Endothelial cell of umbilical vein (primary cell): ENCODE measurements around the gene WDR7. TPM values are rescaled to one million over a fixed set of nuclear protein-coding genes. Genes with fewer than 3 reads are reported as not detected.

Source experiments
- BruUV-seq: library from RNA; stranded (reverse); fragments of 400-500 nt; replicated peaks from 2 replicates; lab custom pipeline; 2021; lab: Mats Ljungman, UMichigan
- CTCF ChIA-PET: fragments of 300-600, 350-600 bp; sonication (Branson Sonifier 250); formaldehyde crosslinking; loops from one replicate; lab custom pipeline; 2021; ENCODE audit warnings: antibody characterized with exemption, inconsistent platforms; lab: Charles Lee
- POLR2A ChIA-PET: fragments of 300-600, 350-600 bp; sonication (Branson Sonifier 250); formaldehyde crosslinking; loops from one replicate; lab custom pipeline; 2021; ENCODE audit warnings: antibody characterized with exemption, inconsistent platforms; lab: Charles Lee
- DNase-seq: peaks from one replicate; pipeline ENCODE4 v3.0.0-alpha.2; 2011; ENCODE audit warnings: low read depth, low spot score
- FAIRE-seq: peaks from 2 replicates; lab custom pipeline; 2011; peaks lifted over from hg19 to GRCh38; lab: Jason Lieb, UNC
- H2AFZ ChIP-seq: 2 replicates; pipeline ENCODE4 v1.6.0; 2012; ENCODE audit warnings: low read depth, low read length, control low read depth, inconsistent platforms
- H3K27ac ChIP-seq: 2 replicates; pipeline ENCODE4 v1.5.1; 2011; ENCODE audit warnings: low read depth, mild to moderate bottlenecking, control low read depth, low read length, moderate library complexity; ENCODE audit not compliant: insufficient read depth
- H3K27me3 ChIP-seq, 2 experiments: 2 replicates each; pipeline versions ENCODE4 v1.6.0 to v1.6.1; 2011; ENCODE audit warnings: low read length in 2 of 2, mixed read lengths in 1 of 2; ENCODE audit not compliant: control insufficient read depth in 2 of 2, insufficient read depth in 2 of 2
- H3K36me3 ChIP-seq, 2 experiments: 2 replicates in 1 of 2; 3 replicates in 1 of 2; pipeline ENCODE4 v1.5.1; 2011; ENCODE audit warnings: low read length in 2 of 2, mild to moderate bottlenecking in 1 of 2, moderate library complexity in 1 of 2; ENCODE audit not compliant: control insufficient read depth in 2 of 2, insufficient read depth in 2 of 2; ENCODE audit errors: extremely low read depth in 1 of 2
- H3K4me1 ChIP-seq: 3 replicates; pipeline ENCODE4 v1.5.1; 2011; ENCODE audit warnings: mild to moderate bottlenecking, low read length; ENCODE audit not compliant: control insufficient read depth, insufficient read depth; ENCODE audit errors: extremely low read depth
- H3K4me2 ChIP-seq: 2 replicates; pipeline ENCODE4 v1.6.1; 2011; ENCODE audit warnings: low read length, control low read depth, mixed read lengths; ENCODE audit not compliant: insufficient read depth
- H3K4me3 ChIP-seq, 3 experiments: fragments of 200-600 bp in 1 of 3; sonication (generic), shearing (Covaris generic) in 1 of 3; replicated peaks in 1 of 3; 2 replicates each; pipeline ENCODE4 v1.5.1; 2011 to 2016; ENCODE audit warnings: control low read depth in 3 of 3, low read length in 3 of 3, mild to moderate bottlenecking in 2 of 3, inconsistent platforms in 1 of 3, low read depth in 1 of 3, moderate library complexity in 1 of 3; ENCODE audit not compliant: insufficient read depth in 1 of 3
- H3K79me2 ChIP-seq: 2 replicates; pipeline ENCODE4 v1.6.0; 2012; ENCODE audit warnings: low read length, inconsistent platforms; ENCODE audit not compliant: control insufficient read depth, insufficient read depth
- H3K9ac ChIP-seq: replicated peaks from 2 replicates; pipeline ENCODE3; 2011; ENCODE audit warnings: low read length, control low read depth; ENCODE audit not compliant: insufficient read depth; ENCODE audit errors: extremely low read depth
- H3K9me1 ChIP-seq: replicated peaks from 3 replicates; pipeline ENCODE4 v1.6.0; 2011; ENCODE audit warnings: mild to moderate bottlenecking, low read length; ENCODE audit not compliant: control insufficient read depth, insufficient read depth; ENCODE audit errors: extremely low read depth
- H3K9me3 ChIP-seq: replicated peaks from 2 replicates; pipeline ENCODE4 v1.5.1; 2012; ENCODE audit warnings: low read length, inconsistent platforms; ENCODE audit not compliant: control insufficient read depth, insufficient read depth
- H4K20me1 ChIP-seq: replicated peaks from 2 replicates; pipeline ENCODE3; 2011; ENCODE audit warnings: mild to moderate bottlenecking, low read length; ENCODE audit not compliant: control insufficient read depth, insufficient read depth; ENCODE audit errors: extremely low read depth
- CTCF ChIP-seq, 2 donors: IDR thresholded peaks; 1 replicate in 1 of 2; 2 replicates in 1 of 2; pipeline ENCODE4 v1.5.1; 2011; ENCODE audit warnings: low read length in 2 of 2, mild to moderate bottlenecking in 2 of 2, moderate library complexity in 2 of 2, control low read depth in 1 of 2, inconsistent platforms in 1 of 2, low read depth in 1 of 2; ENCODE audit not compliant: insufficient read depth in 1 of 2; ENCODE audit errors: extremely low read depth in 1 of 2
- EZH2 ChIP-seq: IDR thresholded peaks from 2 replicates; pipeline ENCODE4 v1.6.1; 2012; ENCODE audit warnings: borderline replicate concordance, low read depth, mild to moderate bottlenecking, moderate library complexity, low read length, inconsistent platforms; ENCODE audit not compliant: severe bottlenecking
- FOS ChIP-seq: IDR thresholded peaks from 2 replicates; pipeline ENCODE4 v1.6.1; 2011; ENCODE audit warnings: mild to moderate bottlenecking, low read length, moderate library complexity, borderline replicate concordance; ENCODE audit not compliant: insufficient read depth
- GATA2 ChIP-seq: IDR thresholded peaks from 2 replicates; pipeline ENCODE4 v1.7.0; 2011; ENCODE audit warnings: low read depth, mild to moderate bottlenecking, moderate library complexity, mixed read lengths, low read length; ENCODE audit not compliant: insufficient read length, insufficient read depth
- JUN ChIP-seq: IDR thresholded peaks from 2 replicates; pipeline ENCODE4 v1.6.1; 2011; ENCODE audit warnings: borderline replicate concordance, low read depth; ENCODE audit not compliant: insufficient read length, insufficient read depth
- MYC ChIP-seq: IDR thresholded peaks from one replicate; pipeline ENCODE4 v1.6.1; 2011; ENCODE audit warnings: mild to moderate bottlenecking, low read depth, low read length
- POLR2A ChIP-seq: IDR thresholded peaks from 2 replicates; pipeline ENCODE4 v1.6.1; 2012; ENCODE audit warnings: low read depth, mild to moderate bottlenecking, control low read depth, low read length
- POLR2AphosphoS5 ChIP-seq: IDR thresholded peaks from 2 replicates; pipeline ENCODE4 v1.6.1; 2012; ENCODE audit warnings: low read depth, mild to moderate bottlenecking, control low read depth, low read length, moderate library complexity; ENCODE audit not compliant: insufficient read depth
- dilution Hi-C: fragments of 300-500 bp; cut with MboI; formaldehyde crosslinking; loops from one replicate; pipeline ENCODE4 v1.15.0; 2019; ENCODE audit warnings: low sequenced_read_pairs; ENCODE audit not compliant: extremely low pct_ligation_motif_present
- intact Hi-C: fragments of 100-400 bp; cut with micrococcal nuclease; formaldehyde crosslinking; loops from one replicate; pipeline ENCODE4 v1.10.0; 2022
- polyA plus RNA-seq, 4 experiments: library from polyadenylated mRNA; depleted of rRNA in 3 of 4; stranded (reverse) in 3 of 4; unstranded in 1 of 4; fragments of >200 nt; gene quantifications; 2 replicates each; pipeline versions ENCODE4 v1.2.1 to v1.2.3, GENCODE V29; 2011 to 2012; ENCODE audit warnings: missing spikeins in 1 of 4
- total RNA-seq: library from RNA; stranded (reverse); gene quantifications from 2 replicates; pipeline ENCODE4 v1.2.3, GENCODE V29; 2021
- TF ChIP-seq, protein P1 (sequence below): IDR thresholded peaks from 2 replicates; pipeline ENCODE4 v1.6.1; 2011; ENCODE audit not compliant: insufficient read depth, insufficient read length

WDR7 gene
- total and polyA plus RNA-seq, 2 donors (not counting 3 experiments of a cell fraction or from before 2014, with no cell fraction given), result 5.9 to 19.0 TPM

DNA sequence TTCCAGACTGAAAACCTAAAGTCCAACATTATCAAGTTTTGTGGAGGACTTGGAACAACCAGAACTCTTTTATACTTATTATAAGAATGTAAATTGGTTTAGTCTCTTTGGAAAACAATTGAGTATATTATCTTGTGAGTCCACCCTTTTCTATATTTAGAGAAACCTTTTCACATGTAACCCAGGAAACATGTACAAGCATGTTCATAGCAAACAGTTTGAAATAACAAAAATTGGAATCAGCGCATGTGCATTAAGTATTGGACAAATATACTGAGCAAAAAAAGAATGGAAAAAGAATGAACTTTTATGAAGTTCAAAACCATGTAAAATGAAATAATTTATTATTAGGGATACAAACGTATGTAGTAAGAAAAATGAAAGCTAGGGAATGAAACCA, 246.0 kb downstream of the WDR7 start:
- H2AFZ ChIP-seq, result no peak overlapping the region
- no peak overlapping the region for H3K27ac ChIP-seq
- H3K27me3 ChIP-seq, result no peaks in the 10 kb centered on the region
- no peaks in the 10 kb centered on the region for H3K79me2 ChIP-seq
- dilution Hi-C loops (no loop called here), intact Hi-C loops (no loop called here)
- ChIA-PET CTCF (no interaction called here), POLR2A (interaction anchor here (0.6 kb wide), 1 partner anchor 1918 kb away, joined by 5 read pairs; no protein-coding TSS in a partner anchor)
- no peaks in the 10 kb centered on the region for H3K9me3 ChIP-seq
- BruUV-seq, result no TSS peak
- H3K36me3 ChIP-seq, result no peaks in the 10 kb centered on the region
- H3K4me3 ChIP-seq, result no peak overlapping the region
- H3K9me1 ChIP-seq, result no peaks in the 10 kb centered on the region
- FAIRE-seq, result no peak
- no peak overlapping the region for H3K4me2 ChIP-seq
- no peak for DNase-seq
- H3K9ac ChIP-seq, result no peak overlapping the region
- no peaks in the 10 kb centered on the region for H3K4me1 ChIP-seq
- no peaks in the 10 kb centered on the region for H4K20me1 ChIP-seq
- TF ChIP-seq EZH2 (no peak), CTCF (IDR thresholded peaks at IDR 0.05; ENCODE audit: extremely low read depth in 1 of 2, insufficient read depth in 1 of 2, low read depth in 1 of 2, low read length in 2 of 2) (no peak), POLR2AphosphoS5 (no peak), POLR2A (no peak), FOS (no peak), MYC (no peak), JUN (no peak), GATA2 (no peak)
- TF ChIP-seq, protein P1, sequence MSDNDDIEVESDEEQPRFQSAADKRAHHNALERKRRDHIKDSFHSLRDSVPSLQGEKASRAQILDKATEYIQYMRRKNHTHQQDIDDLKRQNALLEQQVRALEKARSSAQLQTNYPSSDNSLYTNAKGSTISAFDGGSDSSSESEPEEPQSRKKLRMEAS, result no peak
